Right forelimb (tissue), 1 donor: Measurements from ENCODE around the gene SERINC4.

Experiments
- DNase-seq: peaks from one replicate; pipeline ENCODE4 v3.0.0-alpha.2; 2018

Gene SERINC4

DNA sequence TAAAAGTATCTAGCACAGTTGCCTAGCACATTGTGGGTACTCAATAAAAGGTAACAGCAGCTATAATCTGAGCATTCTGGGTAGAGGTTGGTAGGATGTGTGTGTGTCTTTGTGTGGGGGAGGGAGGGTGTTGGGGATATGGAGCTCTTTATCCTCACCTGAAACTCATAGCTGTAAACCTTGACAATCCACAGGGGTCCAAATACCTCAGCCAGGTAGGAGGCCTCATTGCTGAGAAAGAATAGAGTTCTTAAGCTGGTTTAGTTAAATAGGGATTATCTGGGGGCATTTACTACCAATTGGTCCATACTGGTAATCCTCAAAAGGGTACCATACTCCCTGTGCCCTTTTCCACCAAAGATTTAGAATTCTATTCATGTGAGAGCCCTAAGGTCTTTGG, 4.0 kb downstream of the SERINC4 start:
- DNase-seq: no peak

DNA sequence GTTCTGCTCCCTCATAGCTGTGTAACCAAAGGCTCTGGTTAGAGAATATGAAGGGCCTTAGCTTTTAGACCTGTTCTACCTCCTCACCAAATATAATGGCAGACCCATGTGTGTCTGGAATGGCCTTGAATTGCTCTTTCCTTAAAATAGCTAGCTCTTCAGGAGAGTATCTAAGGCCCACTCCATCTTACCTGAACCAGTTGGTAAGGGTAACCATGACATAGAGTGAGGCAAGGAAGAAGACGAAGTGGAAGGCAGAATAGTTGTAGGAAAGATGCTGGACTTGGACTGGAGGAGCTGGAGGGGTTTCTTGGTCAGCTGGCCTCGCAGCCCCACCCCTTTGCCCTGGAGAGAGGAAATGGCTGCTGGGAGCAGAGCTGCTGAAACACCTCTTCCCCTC, 4.8 kb downstream of the SERINC4 start:
- no peak for DNase-seq

DNA sequence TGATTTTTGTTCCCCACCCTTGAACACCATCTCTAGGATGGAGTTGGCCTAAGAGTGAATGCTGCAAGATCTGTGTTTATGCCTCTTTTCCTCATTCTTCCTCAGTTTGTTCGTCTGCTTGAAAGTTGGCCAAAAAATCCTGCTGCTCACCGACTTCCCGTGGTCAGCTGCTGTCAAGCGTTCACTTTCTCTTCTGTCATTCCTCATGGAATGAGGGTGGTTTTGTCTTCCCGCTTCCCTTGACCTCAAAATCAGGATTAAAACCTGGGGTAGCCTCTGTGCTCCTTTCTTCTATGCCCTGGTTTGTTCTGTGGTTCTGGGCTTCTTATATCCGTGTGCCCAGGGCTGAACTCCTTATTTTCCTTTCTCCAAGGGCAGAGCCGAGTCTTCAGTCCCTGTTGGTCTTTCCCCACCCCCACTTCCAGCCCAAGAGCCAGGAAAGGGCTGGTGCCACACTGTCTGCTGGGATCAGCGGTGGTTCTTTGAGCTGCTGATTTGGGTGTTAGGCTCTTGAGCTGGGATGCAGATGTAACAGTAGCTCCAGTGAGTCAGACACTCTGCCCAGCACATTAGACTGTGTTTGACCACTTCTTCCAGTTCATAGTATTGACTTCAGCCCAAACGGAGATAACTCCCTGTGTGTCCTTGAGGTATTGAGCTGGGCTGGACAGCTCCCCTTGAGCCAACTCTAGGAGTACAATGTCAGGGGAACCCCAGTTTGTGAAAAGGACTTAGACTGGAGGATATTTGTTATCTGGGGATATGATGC, 5.6 kb downstream of the SERINC4 start:
- DNase-seq: no peak

DNA sequence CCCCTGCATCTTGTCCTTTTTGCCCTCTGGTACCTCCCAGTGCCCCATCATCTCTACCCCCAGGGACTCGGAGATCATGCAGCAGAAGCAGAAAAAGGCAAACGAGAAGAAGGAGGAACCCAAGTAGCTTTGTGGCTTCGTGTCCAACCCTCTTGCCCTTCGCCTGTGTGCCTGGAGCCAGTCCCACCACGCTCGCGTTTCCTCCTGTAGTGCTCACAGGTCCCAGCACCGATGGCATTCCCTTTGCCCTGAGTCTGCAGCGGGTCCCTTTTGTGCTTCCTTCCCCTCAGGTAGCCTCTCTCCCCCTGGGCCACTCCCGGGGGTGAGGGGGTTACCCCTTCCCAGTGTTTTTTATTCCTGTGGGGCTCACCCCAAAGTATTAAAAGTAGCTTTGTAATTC, 6.4 kb downstream of the SERINC4 start:
- DNase-seq: no peak

DNA sequence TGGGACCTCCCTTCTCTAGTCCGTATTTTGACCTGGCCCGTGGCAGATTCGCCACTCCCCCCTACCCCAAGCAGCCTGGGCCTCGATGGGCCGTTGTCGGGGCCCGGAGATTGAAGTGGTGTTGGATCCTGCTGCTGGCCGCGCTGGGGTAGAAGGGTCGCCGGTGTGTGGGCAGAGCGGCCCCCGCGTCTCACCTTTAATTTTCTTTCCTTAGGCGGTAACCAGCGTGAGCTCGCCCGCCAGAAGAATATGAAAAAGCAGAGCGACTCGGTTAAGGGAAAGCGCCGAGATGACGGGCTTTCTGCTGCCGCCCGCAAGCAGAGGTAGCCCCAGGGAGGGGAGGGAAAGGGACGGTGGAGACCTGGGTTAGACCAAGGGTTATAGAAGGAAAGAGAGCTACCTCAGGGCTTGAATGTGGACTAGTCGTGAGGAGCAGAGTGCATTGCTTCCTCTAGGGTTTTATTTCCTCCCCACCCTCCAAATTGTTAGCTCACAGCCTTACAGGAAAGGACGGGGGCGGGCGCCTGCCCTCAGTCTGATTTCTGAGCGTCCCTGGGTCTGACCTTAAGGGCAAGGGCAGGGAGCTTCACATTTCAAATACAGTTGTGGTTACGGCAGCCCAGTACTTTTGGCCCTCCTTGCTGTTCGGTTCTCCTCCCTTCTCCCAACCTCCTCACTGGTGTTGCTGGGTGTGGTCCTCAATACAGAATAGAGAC, 7.1 kb downstream of the SERINC4 start:
- no peak for DNase-seq

DNA sequence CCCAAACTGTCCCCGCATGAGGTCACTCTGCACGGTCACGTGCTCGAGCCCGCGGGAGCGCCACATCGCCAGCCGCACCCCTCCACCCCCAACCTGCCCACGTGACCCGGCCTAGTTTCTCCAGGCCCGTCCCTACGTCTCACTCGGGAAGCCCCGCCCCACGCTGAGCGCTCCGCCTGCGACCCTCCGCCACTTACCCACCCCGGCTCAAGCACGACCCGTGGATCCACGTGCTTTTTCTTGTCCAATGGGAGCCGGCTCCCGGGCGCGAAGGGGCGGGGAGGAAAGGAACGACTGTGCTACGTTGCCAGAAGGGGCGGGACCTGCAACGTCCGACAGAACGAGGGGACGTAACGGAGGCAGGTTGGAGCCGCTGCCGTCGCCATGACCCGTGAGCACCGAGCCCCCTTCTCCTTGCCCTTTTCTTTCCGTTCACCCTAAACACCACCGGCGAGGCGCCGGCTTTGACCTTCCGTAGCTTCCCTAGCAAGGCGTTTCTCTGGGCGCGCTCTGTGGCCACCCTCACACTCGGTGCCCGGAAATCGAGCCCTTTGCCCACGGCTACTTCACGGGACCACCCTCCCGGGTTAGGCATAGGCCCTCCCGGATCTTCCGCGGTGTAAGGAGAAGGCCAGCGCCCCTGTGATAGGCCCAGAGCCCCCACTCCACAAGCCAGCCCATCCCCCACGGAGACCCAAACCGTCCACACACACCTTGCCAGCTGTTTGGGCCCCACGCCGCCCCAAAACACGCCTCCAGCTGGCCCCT, 7.8 kb downstream of the SERINC4 start, which contains the start of gene SERF2:
Gene SERF2 (plus strand): TSS at position 328 of the 768 bp plus-strand sequence. CDS start 57 bp downstream, at position 385.
- DNase-seq: peak; percentile 100

DNA sequence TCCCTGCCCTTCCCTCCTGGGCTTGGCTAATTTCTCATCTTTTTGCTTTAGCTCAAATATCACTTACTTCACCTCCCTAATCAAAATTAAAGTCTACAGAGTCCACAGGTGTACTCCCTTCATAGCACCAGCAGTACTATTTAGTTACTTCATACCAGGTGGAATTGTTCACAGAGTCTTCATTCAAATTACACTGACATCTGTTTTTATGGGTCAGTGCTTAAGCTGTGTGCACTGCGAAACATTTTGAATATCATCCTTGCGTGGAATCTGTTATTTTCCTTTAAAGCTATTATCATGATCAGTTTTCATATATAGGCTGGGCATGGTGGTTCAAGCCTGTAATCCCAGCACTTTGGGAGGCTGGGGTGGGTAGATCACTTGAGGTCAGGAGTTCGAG, 10.6 kb downstream of the SERINC4 start:
- DNase-seq: no peak

DNA sequence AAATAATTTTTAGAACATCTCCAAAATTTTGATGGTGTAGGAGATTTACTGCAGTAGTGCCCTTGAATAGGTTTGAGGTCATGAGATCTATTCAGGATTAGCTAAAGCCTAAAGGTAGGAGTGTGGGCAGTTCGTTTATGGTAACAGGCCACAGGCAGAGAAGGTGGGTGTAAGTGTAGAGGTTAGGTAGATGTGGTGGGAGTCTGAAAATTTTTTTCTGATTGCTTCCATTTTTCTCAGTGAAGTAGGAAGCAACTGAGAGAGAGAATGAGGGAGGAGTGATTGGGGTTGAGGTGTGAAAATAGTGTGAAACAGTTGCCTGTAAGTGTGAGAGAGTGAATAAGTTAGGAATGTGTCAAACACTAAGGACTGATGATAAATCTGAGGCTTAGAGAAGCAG, 21.0 kb downstream of the SERINC4 start:
- no peak for DNase-seq

DNA sequence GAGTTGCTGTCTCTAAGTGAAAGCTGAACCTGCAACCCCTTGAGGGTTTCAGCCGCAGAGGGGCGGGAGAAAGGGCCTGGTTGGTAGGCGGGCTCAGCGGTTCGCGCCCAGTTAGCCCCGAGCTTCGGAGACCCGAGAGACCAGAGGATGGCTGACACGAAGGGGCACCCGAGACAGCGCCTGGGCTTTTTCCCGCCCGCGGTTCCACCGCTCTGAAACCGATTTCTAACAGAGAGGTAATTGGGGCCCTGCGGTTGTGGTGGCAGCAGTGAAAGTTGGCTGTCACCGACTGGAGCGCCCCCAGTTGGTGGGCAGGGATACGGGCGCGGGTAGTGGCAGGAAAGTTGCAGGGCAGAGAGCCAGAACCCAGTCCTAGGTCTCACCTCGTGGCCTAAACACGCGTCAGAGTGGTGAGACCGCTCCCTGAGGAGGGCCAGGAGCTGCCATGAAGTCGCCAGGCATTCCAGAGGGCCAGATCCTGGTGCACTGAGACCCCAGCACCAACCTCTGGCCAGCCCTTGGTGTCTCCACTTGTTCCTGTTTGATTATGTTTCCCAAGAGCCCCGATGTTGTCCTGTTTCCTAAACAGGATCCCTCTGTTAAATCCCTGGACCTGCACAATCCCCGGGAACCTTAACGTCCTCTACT, 22.6 kb downstream of the SERINC4 start:
- DNase-seq: peak; percentile 84

DNA sequence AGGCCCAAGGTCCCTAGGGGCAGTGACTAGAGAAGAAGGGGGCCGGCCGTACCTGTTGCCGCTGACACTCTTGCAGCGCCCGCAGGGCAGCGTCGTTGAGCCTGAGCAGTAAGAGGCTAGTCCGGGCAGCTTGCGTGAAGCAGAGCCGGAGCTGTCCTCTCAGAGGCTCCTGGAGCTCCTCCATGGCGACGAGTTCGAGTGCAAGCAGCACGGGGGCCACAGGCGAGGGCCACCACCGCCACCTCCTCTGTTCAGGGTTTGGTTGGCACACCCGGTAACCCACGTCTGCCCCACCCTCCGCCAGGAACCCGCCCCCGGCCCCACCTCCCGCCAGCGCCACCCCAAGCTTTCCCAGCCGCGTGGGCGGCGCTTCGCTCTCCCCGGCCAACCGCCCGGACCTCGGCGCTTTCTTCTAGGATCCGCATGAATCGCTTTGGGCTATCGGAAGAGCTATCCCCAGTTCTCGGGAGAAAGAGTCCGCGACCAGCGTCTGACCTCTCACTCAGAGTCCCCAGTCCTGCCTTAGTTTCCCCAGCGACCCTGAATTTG, 23.2 kb downstream of the SERINC4 start, which contains the start of gene ELL3:
Gene ELL3 (minus strand): TSS at position 249 of the 549 bp plus-strand sequence. CDS start 65 bp downstream, at position 184.
- peak; percentile 83 for DNase-seq

DNA sequence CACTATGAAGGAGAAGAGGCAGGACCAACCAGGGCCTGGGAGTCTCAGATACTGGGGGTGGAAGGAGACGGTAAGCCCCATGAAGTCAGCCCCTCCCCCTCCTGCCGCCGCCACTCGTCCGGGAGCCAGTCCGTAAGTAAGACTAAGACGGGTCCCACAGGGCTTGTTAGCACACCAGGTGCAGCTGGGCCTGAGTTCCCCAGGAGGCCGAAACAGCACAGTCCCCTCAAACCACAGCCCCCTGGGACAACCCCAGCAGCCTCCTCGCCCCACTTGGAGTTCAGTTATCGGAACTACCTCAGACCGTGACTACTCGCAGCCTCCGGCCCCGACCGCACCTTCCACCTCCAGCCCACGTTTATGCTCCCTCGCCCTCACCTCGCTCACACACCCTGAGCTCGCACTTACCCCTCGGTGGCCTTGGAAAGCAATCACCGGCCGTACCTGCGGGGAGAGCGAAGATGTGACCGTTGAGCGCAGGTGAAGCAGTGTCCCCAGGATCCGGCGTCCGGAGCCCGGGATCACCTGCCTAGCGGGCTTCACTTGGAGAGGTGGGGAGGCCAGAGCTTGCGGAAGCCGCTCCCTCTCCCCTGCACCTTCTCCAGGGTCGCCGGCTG, 23.8 kb downstream of the SERINC4 start:
- peak; percentile 54 for DNase-seq

DNA sequence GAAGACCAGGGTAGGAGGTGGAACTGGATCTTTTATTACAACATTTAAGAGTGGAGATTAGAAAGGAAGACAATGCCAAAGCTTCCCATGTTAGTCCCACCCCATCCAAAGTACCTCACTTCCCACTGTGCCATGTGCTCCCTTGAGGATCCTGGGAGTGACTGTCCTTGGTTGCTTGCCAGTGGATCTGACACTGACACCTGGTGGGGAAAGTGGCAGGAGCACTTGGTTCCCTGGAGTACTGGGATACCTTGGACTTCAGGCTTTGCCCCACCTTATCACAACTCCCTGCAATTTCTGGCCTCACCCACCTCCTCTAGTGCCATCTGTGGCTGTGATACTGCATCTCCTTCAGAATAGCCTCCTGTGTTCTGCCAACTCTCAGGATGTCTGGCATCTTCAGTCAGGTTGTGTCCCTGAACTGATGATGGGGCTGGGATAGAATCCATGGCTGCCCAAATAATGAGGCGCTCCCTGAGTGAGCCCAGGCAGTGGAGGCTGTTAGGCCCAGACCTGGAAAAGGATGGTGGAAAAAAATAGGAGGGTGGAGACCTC, 24.5 kb downstream of the SERINC4 start:
- DNase-seq: no peak

DNA sequence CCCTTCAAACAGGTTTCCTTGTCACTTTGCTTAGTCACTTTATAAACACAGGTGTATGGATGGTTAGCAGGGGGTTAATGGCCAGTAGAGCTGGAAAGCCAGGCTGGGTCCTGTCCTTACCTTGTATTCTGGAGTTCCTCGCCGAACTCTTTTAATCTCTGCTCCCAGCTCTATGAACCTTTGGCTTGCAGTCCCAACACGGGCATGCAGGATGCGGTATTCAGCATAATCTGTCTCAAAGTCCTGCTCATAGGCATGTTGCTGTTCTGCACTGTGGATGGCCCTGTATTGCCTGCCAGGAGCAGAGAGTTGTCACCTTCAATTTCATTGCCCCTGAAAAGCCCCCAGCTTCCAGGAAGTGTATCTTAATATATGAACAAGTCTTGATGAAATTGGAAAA, 26.0 kb downstream of the SERINC4 start:
- no peak for DNase-seq

DNA sequence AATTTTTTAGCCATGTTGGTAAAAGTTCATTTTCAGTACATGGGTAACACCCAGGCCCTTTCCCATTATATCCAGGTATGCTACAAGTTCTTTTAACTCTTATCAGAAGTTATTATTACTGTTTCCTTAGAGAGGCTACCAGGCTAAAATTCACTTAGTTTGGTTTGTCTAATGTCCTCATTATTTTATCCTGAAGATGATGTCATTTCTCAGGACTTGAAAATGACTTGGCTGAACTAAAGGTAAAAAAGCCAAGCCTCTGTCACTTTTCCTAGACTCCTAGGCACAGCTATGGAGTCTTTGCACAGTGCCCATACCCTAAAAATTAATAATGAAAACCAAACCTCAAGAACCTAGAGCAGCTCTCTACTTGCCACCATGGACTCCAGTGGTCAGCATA, 27.4 kb downstream of the SERINC4 start:
- no peak for DNase-seq

DNA sequence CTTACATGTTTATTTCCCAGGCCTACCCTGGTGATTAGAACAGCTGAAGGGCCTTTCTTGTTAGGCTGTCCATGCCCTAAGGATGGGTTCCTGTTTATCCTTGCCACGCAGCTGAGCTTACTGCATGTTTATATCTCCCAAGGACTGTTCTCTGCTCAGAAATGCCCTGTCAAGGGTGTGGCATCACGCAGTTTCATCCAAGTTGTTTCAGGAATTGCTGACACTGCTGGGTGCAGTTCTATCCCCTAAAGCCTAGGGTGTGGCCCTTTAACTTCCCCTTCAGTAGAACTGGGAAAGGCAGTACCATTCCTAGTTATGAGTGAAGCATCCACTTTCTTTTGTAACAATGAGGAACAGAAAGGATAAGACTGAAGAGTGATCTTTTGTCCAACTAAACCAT, 28.2 kb downstream of the SERINC4 start:
- no peak for DNase-seq

DNA sequence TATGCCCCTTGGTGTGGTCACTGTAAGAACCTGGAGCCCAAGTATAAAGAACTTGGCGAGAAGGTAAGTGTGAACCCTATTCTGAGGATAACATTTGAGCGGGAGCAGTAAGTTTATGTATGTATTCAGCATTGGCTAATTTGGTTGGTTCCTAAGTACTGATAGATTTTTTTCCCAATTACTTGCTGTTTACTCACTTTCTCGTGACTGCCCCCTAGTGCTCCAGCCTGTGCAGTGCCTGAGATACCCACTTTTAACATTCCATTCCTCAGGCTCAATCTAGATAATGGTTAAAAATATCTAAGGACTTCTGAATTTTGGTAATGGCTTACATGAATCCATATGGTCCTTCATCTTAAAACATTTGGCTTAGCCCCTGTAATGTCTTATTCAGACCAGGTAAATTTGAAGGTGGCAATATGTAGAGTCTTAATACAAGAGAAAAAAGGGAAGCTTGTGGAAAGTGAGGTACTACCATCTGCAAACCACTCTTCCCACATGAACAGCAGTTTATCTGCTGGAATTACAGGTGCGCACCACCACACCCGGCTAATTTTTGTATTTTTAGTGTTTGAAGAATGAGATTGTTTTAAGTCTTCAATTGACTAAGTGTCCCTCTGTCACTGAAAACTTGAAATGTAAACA, 30.3 kb downstream of the SERINC4 start:
- peak; percentile 59 for DNase-seq

DNA sequence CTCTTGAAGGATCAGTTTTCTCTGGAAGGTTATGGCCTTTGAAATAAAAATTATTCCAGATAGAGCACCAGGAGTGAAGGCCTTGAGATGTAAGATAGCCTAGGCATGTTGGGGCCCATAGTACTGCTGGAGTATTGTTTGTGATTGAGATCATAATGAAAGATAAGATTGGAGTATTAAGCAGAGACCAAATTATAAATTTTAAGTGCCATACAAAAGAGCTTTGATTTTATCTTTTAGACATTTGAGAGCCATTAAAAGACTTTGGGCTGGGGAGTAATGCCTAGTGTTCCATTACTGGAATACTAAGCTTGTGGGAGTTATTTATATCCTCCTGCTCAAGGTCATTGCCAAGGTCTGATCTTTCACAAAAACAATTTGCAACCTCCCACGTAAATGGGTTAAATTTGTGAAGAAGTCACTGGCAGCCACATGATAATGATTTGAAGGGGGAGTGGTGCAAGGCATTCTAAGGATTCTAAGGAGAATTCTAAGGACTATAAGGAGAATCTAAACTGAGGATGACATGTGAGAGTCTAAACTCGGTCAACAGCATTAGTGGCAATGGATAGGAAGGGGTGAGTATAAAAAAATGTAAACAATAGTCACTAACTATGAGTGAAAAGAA, 36.1 kb downstream of the SERINC4 start:
- DNase-seq: no peak

DNA sequence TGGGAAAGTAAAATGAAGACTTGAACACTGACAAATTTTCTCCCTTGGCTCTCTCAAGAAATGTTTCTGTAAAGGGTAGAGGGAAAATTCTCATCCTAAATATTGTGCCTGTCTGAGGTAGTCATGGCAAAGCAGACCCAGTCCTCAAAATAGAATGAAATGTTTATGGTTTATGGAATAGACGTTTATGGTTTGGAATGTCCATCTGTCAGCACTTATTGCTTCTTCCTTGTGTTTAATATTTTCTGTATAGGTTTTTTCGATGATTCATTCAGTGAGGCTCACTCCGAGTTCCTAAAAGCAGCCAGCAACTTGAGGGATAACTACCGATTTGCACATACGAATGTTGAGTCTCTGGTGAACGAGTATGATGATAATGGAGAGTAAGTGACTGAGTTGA, 37.2 kb downstream of the SERINC4 start:
- no peak for DNase-seq

DNA sequence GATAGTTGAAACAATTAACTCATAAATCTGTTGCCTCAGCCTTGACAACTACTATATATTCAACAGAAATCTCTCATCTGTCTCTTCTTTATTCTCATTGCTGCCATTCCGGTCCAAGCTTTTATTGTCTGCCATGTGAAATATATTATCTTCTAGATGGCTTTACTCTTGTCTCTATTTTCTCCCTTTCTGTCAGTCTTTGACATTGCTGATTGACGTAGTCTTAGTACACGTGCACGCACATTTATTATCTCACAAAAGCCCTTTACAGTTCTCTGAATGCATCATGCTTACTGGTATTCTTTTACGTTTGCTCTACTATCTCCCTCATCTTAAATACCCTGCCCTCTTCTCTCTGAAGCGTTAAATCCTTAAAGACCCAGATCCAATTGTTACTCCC, 48.1 kb downstream of the SERINC4 start:
- DNase-seq: no peak

DNA sequence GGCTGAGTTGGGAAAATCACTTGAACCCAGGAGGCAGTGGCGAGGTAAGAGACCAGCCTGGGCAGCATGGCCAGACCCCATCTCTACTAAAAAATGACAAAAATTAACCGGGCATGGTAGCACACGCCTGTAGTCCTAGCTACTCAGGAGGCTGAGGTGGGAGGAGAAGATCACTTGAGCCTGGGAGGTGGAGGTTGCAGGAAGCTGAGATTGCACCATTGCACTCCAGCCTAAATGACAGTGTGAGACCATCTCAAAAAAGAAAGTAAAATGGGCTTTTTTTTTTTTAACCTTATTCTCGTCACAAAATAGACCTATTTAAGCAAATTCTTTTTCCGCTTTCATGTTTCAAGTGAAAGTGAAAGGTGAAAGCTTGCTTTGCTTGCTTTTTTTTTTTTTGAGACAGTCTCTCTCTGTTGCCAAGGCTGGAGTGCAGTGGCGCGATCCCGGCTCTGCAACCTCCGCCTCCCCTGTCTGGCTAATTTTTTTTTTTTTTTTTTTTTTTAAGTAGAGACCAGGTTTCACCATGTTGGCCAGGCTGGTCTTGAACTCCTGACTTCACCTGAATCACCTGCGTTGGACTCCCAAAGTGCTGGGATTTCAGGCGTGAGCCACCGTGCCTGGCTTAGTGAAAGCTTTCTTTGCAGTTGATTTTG, 50.2 kb downstream of the SERINC4 start:
- DNase-seq: no peak
